NCI-H446 (cell line): Measurements from ENCODE around the gene EEF1AKMT3.

Experiments used
- DNase-seq, 2 experiments: peaks; one replicate each; lab custom pipeline; 2025; lab: John Stamatoyannopoulos, UW

The EEF1AKMT3 gene

DNA sequence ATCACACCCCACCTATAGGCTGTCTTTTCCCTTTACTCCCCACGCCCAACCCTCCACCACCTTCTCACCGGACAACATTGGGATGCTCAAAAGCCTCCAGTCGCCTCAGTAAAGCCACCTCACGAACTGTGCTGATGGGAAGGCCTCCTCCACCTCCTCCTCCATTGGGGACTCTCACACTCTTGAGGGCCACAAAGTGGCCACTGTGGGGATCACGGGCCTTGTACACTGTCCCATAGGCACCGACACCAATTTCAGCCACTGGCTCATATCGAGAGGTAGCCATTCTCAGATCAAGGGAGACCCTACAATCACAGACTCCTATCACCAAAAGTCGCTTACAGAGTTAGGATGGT, 21.0 kb upstream of the EEF1AKMT3 start:
- DNase-seq, result no peak

DNA sequence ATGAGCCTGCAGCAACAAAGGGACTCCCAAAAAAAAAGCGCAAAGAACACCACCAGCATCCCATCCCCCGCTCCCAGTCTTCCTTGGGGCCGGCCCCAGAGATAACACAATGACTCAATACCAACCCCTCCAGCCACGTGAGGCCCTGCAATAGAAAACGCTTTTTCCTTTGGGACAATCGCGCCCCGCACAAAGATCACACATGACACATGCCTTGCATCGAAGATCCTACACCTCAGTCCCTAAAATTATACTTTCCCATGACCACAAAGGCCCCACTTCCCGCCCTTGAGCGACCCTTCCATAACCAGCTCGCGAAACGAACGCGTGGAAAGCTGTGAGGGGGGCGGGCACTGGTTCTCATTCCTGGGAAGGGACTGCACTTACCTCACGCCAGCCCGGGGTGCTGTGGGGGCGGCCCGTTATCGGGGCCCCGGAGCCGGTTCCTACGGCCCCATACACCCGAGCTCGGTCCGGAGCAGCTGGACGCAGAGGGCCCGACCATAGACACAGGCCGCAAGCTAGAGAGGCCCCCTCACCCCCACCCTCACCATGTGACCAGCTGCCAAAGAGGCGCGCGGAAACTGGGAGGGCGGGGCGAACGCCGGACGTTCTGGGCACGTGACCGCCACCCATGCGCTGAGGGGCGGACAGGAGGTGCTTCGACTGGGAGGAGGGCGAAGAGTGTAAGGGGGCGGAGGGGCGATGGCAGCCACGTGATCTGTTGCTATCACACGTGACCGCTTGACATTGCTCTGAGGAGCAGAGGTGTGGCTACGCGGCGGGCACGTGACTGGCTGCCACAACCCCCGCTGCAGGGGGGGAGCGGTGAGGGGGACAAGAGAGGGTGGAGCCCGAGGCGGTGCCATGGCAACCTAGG, 20.4 kb upstream of the EEF1AKMT3 start, which contains the start of gene CDK4:
Gene CDK4 (minus strand): TSS at position 523 of the 880 bp plus-strand sequence. CDS start 593 bp downstream, outside the sequence.
- DNase-seq, result peak; percentile 98

DNA sequence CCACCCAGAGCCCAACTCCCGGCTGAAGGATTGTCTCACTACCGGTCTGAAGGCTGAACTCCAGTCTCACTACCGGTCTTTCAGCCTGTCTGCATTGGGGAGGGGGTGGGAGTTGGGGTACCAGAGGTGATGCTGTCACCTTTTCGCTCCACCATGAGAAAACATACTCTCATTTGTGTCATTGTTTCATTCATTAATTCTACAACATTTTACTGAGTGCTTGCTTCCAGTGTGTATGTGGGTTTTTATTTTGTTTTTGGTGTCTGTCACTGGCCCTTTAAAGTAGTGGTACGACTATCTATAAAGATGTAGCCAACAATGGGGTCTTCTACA, 19.8 kb upstream of the EEF1AKMT3 start:
- DNase-seq, result no peak

GRCh38 chr12:57753756-57754337, 18.6 kb upstream of the EEF1AKMT3 start:
- DNase-seq, result no peak

GRCh38 chr12:57754411-57755193, 17.8 kb upstream of the EEF1AKMT3 start, which contains the start of gene MARCHF9:
TSS of gene MARCHF9 (plus strand) at chr12:57755103. CDS start at chr12:57755529, 426 bp downstream.
- DNase-seq, result peak in 1 of 2 experiments; percentile 52

DNA sequence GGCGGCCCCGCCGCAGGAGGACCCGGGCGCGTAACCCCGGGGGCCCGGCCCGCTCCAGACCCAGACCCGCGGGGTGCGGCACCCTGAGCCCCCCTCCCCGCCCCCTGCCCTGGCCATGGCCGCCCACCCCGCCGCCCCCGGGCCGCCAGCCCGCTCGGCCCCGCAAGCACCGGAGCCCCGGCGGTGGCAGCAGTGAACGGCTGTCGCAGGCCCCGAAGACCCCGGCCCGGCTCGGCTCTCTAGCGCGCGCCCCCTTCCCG, 17.3 kb upstream of the EEF1AKMT3 start:
- DNase-seq, result no peak

DNA sequence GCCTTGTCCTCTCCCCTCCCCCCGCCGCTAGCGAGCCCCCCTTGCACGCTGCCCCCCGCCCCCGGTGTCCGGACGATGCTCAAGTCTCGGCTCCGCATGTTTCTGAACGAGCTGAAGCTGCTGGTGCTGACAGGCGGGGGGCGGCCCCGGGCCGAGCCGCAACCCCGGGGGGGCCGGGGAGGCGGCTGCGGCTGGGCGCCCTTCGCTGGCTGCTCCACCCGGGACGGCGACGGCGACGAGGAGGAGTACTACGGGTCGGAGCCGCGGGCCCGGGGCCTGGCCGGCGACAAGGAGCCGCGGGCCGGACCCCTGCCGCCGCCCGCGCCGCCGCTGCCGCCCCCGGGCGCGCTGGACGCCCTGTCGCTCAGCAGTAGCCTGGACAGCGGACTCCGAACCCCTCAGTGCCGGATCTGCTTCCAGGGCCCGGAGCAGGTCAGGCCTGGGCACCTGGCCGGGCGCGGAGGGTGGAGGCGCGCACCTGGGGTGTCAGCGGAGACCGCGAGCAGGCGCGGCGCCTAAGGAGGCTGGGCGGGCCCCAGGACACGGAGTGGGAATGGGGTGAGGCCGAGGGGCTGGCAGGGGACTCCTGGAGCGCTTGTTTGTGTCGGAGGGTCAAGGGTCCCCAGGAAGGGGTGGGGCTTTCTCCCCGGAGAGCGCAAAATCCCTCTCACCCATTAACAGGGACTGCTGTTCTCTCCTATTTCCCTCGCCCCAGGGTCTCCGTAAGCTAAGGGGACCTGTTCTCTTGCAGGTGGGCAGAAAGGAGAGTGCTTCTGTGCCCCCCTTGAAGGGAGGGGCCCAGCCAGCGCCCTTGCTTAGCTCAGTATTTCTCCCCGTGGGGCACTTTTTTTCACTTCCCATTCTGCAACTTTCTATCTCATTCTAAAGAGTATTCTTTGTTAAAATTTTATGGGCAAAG, 16.7 kb upstream of the EEF1AKMT3 start:
- no peak for DNase-seq

DNA sequence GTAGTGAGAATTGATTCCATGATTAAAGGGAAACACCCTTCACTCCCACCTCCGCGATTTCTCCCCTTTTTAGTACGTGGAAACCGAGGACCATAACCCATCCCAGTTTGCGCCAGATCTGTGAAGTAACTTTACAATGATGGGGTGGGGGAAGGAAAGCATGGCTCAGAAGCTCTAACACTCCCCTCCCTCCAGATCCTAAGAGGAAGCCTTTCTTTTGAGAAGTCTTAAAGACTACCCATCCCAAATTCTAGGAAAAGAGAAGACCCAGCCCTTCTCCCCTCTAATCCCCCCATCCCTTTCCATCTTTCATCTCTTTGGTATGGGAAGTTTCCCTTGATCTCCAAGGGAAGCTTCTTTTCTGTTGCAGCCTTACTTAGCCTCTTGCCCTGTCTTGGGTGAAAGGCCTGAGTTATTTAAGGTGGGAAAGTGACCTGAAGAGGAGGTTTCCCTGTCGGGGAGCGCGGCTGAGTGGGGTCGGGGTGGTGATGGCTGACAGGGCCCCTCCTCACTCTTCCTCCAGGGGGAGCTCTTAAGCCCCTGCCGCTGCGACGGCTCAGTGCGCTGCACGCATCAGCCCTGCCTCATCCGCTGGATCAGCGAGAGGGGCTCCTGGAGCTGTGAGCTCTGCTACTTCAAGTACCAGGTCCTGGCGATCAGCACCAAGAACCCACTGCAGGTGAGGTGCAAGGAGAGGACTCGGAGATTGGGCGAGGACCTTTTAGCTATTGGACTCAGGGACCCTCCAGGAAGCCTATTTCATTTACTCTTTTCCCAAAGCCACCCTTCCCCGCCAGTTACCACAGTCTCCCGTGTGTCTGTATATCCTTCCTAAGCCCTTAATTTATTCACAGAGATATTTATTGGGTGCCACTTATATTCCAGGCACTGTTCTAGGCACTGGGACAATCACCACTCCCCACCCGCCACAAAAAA, 15.7 kb upstream of the EEF1AKMT3 start:
- no peak for DNase-seq

DNA sequence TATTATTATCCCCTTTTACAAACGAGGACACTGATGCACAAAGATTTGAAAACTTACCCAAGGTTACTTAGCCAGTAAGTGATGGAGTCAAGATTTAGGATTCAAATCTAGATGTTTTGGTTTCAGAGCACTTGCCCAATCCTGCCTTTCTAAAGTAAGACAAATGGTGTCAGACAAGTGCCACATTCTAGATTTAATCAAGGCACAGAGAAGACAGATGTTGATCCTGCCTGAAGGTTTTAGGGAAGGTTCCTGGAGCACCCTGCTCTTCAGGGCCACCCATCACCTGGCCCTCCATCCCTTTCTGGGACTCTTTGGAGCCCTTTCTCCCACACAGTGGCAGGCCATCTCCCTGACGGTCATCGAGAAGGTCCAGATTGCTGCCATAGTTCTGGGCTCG, 14.6 kb upstream of the EEF1AKMT3 start:
- no peak for DNase-seq

DNA sequence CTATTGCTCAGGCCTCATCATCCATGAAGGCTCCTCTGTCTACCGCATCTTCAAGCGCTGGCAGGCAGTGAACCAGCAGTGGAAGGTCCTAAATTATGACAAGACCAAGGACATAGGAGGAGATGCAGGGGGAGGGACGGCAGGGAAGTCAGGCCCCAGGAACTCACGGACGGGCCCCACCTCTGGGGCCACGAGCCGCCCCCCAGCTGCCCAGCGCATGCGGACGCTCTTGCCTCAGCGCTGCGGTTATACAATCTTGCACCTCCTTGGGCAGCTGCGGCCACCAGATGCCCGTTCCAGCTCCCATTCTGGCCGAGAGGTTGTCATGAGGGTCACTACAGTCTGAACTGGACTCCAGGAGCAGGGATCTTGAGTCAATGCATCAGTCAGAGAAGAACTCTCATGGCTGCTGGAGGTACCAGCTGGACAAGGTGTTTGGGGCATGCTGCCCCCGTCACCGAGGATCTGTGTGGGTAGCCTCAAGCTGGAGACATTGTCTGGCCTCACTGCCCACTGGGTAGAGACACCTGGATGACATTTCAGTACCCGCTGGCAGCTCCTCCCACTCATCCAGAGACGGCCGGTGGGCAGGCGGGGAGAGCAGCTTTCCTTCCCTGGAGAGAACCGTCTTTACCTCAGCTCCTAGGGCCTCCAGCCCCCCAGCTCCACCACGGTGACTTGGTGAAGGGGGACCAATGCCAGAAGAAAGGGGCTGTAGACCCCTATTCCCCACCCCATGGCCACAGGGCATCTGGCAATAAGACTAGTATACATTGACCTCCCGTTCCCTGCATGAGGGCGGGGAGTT, 13.7 kb upstream of the EEF1AKMT3 start:
- no peak for DNase-seq

DNA sequence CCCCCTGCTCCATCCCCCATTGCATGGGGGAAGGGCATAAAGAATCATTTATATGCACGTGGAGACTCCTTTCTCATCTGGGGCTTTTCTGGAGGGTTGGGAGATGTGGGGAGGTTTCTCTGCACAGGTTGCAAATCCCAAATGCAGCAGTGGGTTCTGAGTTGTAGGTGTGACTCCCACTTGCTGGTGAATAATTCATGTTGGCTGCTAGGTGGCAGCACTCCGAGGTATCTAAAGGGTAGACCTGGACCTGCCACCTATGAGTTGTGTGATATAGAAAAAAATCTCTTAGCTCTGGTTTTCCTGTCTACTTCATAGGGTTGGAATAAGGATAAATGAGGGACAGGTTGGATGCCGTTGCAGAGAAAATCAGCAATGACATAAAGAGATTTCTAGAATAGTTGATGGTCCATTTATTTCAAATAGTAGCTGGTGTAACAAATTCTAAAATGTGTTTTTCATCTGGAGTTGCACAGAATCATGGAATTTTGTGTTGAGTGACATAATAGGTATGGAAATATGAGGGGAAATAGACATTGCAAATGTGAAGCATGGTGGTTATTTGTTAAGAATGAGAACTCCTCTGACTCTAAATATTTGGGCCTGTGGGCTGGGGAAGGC, 12.9 kb upstream of the EEF1AKMT3 start:
- no peak for DNase-seq

GRCh38 chr12:57760347-57760982, 11.9 kb upstream of the EEF1AKMT3 start:
- DNase-seq, result no peak

DNA sequence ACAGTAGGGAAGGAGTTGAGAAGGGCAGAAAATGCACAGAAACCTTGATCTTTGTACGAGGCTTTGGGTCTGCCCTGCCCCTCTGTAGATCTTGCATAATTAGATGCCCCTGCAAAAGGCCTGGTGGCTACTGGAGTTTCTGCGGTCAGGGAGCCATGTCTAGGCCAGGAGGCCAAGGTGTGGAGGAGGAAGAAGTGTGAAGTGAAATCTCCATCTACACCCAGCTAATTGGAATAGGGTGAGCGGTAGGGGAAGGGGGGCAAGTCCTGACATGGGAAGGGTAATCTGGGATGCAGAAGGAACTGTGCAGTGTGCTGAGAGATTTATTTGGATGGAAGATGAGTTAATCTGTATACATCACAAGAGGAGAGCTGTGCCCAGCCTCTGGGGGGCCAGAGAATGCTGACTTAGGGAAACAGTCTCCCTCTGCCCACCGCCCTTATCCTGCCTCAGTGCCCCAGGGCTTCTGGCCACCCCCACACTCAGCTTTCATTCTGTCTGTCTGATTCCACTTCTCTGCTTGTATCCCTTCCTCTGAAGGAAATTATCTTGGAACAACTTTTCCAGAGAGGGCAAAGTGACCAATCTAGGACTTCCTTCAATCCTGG, 10.9 kb upstream of the EEF1AKMT3 start:
- no peak for DNase-seq

GRCh38 chr12:57762463-57762862, 10.0 kb upstream of the EEF1AKMT3 start:
- DNase-seq, result no peak

- DNase-seq, result no peak
These were observed 8.3 kb upstream of the EEF1AKMT3 start for GRCh38 chr12:57763881-57764661.

GRCh38 chr12:57764662-57765002, 7.8 kb upstream of the EEF1AKMT3 start:
- no peak for DNase-seq

- DNase-seq, result no peak
These were observed 7.3 kb upstream of the EEF1AKMT3 start for GRCh38 chr12:57765003-57765697.
